Stimulated activated CD4-positive, alpha-beta T cell treated with anti-CD3 and anti-CD28 coated beads, Interleukin-1b, Interleukin-23, amount 100 ng/mL, for 4 hours (primary cell): ENCODE results near the gene PHB1.
"Not testable (repeated sequence)": the region's sequence is repeated elsewhere in the genome, so short reads cannot be mapped to it uniquely, and the experiment has no call there.

ENCODE experiments used
- DNase-seq, 2 donors: peaks; one replicate each; pipeline ENCODE4 v3.0.0-alpha.2; 2020; ENCODE audit warnings: low read depth in 2 of 2

PHB1 gene

DNA sequence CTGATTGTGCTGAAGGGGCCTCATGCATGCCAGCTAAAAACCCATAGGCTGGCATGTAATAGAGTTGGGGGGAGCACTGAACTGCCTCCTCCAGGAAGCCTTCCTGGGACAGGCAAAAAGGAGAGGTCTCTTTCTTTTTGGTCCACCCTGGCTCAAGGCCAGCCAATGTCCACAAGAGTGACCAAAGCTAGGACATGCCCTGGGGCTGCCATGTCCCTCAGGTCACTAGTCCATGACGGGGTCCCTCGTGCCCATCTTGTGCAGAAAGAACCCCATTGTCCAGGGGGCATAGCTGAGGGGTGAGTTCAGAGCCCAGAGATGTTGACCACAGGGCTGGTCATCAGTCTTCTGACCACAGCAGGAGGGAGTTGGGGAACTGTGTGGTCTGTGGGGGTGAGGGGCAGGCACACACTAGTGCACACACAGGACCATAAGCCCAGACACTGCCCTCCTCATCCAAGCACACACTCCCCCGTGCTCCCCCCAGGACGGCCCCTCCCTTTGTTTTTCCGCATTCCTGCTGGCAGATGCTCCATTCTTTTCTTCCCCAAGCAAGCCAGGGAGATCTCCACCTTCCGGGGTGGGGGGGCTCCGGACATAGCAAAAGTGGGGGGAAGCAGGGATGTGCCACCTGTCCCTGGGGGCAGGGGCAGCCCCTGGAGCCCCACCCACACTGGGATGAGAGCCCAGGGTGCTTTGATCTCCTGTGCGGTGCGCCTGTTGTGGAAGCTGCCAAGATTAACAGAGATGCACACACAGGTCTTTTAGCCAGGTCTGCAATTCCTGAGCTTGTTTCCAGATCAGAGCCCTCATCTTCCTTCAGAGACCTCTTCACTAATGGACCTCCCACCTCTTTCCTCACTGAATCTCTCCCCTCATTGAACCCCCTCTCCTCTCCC, 25.2 kb upstream of the PHB1 start:
- DNase-seq = no peak

GRCh38 chr17:49439305-49439672, 24.6 kb upstream of the PHB1 start:
- no peak for DNase-seq

- no peak for DNase-seq
Observed at GRCh38 chr17:49438436-49439278, 24.0 kb upstream of the PHB1 start.

- no peak for DNase-seq
Observed at GRCh38 chr17:49437696-49438435, 23.2 kb upstream of the PHB1 start.

DNA sequence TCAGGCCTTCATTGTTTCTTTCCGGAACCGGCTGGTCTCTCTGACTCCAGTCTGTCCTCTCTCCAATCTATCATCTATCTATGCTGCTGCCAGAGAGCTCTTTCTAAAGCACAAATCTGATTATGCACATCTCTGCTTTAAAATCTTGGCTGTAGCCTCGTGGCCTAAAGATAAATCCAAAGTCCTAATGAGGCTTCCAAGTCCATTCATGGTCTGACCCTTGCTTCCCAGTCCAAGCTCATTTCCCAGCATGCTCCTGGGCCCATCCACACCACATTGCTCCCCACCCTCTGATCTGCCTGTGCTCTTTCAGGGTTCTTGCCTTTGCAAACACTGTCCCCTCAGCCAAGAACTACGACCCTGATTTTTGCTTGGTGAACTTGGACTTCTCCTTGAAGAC, 21.5 kb upstream of the PHB1 start:
- no peak for DNase-seq

GRCh38 chr17:49435671-49436029, 21.0 kb upstream of the PHB1 start:
- no peak for DNase-seq

- peak in 1 of 2 donors; percentile 34 for DNase-seq
Observed at GRCh38 chr17:49434821-49435670, 20.4 kb upstream of the PHB1 start.

- DNase-seq = no peak
Observed at GRCh38 chr17:49433000-49433694, 18.5 kb upstream of the PHB1 start.

DNA sequence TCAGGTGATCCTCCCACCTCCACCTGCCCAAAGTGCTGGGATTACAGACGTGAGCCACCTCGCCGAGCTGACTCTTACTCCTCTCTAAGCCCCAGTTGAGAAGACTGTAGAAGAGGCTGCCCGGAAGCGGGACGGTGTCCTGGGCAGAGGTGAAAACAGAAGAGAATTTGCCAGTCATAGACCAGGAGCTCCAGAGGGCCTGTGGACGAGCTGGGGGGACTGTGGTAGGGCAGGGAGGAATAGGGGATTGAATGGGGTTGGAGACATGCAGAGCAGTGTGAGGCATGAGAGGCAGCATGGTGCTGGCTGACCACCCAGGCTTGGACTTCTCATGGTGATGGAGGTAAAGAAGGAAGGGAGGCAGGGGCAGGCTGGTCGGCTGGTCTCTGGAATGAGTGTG, 17.1 kb upstream of the PHB1 start:
- DNase-seq = no peak

DNA sequence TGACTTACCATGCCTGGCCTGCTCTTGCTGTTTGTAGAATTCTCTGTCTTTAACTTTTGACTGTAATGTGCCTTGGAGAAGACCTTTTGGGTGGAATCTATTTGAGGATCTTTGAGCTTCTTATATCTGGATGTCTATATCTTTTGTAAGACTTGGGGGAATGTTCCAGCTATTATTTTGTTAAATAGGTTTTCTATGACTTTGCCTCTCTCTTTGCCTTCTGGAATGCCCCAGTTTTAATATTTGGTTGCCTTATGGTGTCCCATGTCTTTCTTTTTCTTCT, 10.3 kb upstream of the PHB1 start:
- DNase-seq = no peak

- not testable (repeated sequence) for DNase-seq
Observed at GRCh38 chr17:49424276-49425003, 9.8 kb upstream of the PHB1 start.

DNA sequence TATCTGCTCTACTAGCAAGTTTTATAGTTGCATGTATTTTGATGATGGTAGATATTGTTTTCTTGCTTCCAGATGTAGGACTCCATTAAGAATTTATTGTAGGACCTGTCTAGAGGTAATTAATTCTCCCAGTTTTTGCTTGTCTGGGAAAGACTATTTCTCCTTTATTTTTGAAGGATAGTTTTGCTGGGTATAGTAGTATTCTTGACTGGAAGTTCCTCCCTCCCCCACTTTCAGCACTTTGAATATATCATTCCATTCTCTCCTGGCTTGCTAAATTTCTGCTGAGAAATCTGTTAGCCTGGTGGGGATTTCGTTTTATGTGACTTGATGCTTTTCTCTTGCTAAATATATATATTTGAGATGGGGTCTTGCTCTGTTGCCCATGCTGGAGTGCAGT, 8.0 kb upstream of the PHB1 start:
- DNase-seq = no peak

- DNase-seq = not testable (repeated sequence)
Observed at GRCh38 chr17:49419761-49420160, 5.1 kb upstream of the PHB1 start.

GRCh38 chr17:49418754-49419740, 4.4 kb upstream of the PHB1 start:
- DNase-seq = not testable (repeated sequence)

DNA sequence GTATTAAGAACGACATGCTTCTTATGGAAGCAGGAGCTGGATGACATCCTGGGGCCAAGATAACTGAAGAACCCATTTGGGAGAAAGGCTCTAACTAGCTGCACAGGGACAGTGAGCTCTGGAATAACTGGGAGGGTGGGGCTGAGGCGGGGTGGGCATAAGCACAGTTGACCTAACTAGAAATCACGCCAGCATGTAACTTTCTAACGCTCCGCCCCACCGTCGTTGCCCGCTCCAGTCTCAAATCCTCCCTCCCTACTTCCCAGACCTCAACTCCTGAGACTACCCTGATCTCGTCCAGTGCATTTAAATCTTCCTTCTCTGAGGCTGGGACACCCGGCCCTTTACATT, 436 bp downstream of the PHB1 start:
- no peak for DNase-seq

GRCh38 chr17:49409066-49409465, 5.6 kb downstream of the PHB1 start:
- no peak for DNase-seq

DNA sequence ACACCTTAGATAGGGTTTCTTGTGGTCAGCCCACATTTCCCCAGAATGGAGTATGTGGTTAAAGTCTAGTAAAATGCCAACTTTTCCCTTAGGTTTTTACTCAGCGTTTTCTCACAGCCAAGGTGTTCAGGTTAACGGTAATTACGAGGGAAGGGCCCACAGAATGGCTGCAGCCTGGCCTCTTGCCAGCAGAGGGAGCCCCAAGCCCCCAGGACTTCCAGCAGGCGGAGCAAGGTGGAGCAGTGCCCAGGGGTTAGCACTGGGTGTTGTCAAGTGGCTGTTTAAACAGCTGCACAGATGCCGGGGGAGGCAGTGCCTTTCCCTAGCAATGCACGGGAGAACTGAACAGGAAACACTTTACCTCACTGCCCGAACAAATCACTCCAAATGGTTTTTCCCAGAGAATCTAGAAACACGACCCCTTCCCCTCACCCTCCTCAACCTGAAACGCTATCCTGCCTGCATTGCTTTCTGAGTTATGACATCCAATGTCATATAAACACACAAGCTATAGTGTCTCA, 6.6 kb downstream of the PHB1 start:
- DNase-seq = peak; percentile 79 to 83

- DNase-seq = no peak
Observed at GRCh38 chr17:49407086-49407485, 7.6 kb downstream of the PHB1 start.
